CD4-positive, alpha-beta T cell treated with Interleukin-17A for 4 hours (primary cell): ENCODE results near the gene E2F3.
"Not testable (repeated sequence)": the region's sequence is repeated elsewhere in the genome, so short reads cannot be mapped to it uniquely, and the experiment has no call there.

Experiments
- DNase-seq: peaks from one replicate; pipeline ENCODE4 v3.0.0-alpha.2; 2020; ENCODE audit warnings: mixed read lengths

The E2F3 gene

DNA sequence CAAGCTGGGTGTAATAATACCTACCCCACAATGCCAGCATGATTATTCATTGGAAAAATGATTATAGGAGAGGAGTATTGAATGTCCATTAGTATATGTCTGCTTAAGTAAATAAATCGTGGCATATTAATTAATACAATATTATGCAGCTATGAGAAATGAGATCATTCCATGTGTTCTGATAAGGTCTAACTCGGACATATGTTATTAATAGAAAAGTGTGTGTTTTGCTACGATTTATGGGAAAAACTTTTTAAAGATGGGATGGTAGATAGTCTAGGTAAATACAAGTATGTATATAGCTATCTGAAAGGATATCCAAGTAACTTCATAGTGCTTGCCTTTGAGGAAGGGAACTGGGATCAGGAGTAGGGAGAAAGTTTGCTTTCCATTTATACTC is 71.1 kb downstream of the E2F3 start:
- no peak for DNase-seq

DNA sequence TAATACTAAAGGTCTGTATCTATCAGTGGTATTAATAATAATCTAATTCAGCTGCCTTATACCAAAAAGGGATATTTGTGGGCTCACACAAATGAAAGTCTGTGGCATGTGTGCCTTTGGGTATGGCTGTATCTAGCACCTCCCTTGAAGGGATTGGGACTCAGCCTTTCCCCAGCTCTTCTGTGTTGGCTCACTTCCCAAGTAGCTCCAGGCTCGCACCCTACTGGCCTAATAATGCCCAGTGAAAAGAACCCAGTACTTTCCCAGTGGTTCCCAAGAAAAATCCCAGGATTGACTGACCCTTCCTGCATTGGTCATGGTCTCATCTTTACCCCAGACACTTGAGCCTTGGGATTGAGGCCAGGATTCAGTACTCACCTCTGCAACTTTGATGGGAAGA is 71.8 kb downstream of the E2F3 start:
- DNase-seq: no peak

DNA sequence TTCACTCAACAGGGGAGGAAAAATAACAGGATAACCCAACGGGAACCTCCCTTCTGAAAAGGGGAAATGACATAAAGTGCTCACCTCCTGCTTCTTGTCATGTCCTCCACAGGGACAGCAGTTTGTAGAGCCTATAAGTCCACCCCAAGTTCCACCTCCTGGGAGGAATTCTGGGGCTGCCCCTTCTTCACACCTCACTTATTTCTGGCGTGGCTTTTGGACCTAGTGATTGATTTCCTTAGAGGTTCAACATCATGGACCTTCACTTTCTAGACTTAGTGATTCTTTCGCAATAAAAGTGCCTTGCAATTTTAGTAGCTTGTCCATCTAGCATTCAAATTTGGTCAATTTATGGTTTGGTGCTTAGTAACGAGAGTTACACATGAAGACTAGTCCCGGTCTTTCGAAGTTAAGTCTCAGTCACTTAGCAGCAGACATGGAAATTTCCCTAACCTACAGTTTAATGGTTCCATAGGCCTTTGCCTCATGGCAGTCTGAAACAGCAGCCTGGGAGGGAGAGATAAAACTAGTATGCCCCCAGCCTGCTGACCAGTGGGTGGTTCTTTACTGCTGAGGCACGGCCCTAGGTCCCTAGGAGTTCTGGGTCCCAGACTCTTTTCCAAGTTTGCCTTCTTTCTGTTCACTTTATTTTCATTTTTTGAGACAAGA is 73.3 kb downstream of the E2F3 start:
- DNase-seq: no peak

DNA sequence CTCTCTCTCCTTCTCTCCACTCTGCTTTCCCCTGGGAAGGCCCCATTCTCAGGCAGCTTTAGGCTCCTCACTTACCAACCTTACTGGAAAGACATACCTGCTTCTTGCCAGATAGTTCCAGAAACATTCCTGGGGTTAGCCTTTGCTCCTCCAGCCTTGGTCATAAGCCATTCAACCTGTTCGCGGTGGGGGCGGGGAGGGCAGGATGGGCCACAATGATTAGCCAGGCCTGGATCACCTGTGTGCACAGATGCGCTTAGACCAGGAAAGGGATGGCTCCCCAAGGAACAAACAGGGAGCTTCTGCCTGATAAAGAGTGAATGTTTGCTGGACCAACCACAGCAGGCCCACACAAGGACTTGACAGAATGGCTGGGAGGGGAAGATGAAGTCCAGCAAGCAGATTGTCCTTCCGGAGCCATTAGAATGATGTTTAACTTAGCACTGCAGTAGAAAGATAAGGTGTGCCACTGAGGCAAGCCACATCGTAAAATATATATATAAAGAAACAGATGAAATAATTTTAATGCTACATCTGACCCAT is 74.9 kb downstream of the E2F3 start:
- DNase-seq: no peak

DNA sequence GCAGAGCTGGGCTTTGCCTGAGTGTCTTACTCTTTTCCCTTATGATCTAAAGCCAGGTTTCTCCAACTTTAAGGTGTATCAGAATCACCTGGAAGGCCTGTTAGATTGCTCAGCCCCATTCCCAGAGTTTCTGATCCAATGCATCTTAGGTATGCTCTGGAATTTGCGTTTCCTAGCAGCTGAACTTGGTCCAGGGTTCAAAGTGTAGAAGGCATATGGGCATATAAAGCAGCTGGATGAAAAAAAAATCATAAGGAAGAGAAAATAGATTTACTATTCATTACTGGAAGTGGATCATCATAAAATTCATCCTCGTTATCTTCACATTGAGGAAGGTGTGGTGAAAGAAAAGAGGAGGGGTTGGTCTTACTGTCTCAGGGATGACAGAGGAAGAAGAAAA is 75.8 kb downstream of the E2F3 start:
- DNase-seq: no peak

DNA sequence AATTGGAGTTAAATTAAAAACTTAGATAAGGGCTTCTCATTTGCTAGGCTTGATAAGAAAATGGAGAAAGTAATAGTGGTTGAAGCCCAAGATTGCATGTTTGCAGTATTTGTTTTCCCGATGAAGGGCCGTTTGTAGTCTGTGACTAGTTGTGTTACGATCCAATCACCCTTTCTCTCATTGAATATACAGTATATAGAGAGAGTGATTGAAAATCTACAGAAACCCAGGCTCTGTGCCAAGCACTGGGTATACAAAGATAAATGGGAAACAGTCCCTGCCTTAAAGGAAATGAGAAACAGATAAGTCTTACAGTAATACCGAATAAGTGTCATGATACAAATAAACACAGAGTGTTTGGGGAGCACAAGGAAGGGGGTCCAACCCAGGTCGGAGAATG is 77.4 kb downstream of the E2F3 start:
- no peak for DNase-seq

DNA sequence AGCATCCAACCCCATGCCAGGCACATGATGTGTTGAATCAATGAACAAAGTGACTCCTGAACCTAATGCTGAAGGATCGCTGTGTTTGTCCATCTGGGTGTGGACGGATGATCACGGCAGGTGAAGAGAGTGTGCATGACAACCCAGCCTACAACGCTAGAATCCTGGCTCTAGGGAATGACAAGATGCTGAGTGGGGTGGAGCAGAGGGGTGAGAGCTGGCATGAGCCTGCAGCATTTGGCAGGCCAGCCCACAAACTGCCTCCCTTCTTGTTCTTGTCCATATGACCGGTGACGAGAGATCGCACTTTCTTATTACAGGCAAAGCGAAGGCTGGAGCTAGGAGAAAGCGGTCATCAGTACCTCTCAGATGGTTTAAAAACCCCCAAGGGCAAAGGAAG is 77.8 kb downstream of the E2F3 start:
- DNase-seq: no peak

DNA sequence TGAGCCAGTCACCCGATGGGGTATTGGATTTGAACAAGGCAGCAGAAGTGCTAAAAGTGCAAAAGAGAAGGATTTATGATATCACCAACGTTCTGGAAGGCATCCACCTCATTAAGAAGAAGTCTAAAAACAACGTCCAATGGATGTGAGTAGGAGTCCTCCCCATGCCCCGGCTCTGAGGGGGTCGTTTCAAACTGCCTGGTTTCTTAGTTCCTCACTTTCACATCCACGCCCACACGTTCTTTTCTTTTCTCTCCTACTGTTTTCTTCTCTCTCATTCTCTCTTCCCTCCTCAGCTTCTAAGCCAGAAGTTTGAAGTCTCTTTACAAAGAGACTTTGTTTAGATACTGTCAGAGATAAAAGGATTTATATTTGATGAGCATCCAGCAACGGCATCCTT is 79.6 kb downstream of the E2F3 start:
- DNase-seq: no peak

DNA sequence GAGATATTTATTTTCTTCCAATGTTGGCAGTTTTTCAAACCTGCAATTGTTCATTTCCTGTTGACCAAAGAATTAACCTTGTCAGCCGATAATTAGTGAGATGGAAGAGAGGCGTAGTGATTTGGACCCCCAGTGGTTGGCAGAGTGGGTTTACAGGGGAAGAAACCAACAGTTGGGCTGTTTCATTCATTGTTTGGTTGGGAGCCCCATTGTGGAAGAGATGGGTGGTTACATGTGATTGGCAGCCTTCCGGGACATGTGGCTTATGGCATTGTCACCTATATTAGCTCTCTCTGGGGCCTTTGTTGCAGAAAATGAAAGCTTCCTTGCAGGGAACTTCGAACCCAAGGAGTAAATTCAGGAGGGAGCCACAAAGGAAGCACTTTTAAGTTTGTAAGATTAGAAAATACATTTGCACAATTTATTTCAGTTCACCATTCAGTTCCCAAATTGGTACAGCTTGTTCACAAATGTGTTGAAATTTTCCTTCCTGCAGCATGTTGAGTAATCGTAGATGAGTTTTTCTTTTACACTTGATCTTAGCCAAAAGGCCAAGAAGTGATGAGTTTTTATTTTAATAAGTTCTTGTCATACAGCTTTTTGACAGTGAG is 82.3 kb downstream of the E2F3 start:
- DNase-seq: no peak

DNA sequence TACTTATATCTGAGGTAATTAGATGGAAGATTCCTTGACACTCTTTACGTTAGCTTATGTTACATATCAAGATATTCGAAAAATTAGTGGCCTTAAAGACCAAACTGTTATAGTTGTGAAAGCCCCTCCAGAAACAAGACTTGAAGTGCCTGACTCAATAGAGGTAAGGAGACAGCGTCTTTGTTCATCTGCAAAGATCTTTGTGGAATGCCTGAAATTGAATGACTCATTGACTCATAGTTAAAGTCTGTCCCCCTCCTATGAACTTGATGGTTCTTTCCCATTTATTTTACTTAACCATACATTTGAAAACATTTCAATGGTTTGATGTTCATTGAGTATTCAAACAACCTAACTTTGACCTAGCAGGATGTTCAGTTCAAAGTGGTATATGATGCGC is 85.0 kb downstream of the E2F3 start:
- DNase-seq: no peak

DNA sequence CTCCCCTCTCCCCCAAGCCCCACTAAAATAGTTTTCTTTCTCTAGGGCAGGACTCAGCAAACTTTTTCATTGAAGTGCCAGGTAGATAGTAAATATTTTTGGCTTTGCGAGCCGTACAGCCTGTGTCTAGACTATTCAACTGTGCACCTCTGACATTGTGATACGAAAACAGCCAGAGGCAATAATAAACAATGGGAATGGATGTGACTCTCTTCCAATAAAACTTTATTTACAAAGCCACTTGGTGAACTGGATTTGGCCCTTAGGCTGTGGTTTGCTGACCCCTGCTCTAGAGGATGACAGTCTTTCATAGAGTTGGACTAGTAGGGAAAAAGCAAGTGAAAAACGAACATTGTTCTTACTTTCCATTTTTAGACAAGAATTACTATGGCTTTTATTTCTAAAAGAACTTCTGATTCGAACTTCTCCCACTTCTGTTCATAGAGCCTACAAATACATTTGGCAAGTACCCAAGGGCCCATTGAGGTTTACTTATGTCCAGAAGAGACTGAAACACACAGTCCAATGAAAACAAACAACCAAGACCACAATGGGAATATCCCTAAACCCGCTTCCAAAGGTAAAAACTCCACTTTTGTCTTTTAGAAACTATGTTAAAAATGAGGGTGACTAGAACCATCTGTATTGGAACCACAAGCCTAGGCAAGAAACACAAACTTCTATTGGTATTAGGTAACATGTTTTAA is 86.1 kb downstream of the E2F3 start:
- no peak for DNase-seq

DNA sequence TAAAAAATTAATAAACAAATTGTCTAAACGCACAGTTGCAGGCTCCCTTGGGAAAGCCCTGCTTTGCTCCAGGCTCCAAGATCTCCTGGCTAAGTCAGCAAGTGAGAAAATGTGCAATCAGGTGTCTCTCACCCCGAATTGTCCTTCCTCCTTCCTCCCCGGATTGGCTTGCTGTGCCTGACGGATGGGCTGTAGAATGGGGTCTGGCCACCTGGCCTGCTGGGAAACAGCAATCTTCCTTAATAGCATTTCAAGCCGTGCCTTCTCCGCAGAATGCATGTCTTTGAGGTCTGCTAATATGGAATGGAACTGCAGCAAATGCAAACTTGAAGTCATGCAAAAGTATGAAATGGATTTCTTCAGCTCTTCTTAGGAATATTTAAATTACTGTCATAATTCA is 88.9 kb downstream of the E2F3 start:
- DNase-seq: no peak

DNA sequence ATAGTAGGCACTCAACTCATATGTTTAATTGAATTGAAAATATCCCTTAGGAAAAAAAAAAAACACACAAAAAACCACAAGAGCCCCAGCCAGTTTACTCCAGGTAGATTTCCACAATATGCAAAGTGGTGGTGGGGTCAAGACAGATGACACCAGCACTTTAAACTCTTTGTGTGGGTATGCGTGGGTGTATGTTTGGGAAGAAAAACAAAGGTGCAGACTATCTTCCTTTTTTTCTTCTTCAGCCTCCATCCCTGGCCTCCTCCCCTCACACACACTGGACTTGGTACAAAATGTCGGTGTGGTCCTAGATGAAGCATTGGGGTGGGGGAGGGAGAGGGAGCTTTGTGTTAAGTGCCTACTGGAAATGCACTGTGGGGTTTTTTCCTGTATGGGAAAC is 90.4 kb downstream of the E2F3 start:
- no peak for DNase-seq

DNA sequence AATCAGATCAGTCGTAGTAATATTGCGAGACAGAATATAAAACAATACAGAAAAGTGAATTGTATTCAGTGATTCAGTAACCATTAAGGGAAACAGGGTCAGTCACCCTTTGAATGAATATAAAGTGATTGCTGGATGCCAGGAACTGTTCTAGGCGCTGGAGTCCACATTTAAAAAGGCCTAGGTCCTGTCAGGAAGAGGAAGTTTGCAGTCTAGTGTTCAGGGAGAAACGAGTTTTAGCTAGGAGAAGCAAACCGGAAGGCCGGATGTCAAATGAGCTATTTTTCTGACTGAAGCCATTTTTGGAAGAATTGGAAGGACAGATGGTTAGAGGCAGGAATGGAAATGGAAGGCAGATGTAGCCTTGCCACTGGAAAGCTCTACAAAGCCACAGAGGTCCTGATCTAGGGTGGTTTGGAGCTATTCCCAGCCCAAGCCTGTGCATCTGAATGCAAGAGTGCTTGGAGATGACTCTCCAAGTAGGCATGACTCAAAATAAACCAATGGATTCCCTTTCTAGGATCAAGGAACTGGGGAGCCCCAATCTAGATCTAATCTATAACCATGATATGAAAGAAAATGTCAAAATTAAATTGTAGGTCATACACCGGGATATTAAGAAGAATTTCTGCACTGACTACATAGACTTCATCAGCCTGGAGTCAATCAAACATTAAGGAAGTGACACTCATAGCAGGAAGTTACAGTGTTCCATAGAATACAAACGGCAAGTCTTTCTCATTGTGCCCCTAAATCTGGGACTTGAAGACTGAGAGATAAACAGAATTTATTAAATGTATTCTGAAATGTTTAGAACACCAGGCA is 95.7 kb downstream of the E2F3 start:
- DNase-seq: no peak

DNA sequence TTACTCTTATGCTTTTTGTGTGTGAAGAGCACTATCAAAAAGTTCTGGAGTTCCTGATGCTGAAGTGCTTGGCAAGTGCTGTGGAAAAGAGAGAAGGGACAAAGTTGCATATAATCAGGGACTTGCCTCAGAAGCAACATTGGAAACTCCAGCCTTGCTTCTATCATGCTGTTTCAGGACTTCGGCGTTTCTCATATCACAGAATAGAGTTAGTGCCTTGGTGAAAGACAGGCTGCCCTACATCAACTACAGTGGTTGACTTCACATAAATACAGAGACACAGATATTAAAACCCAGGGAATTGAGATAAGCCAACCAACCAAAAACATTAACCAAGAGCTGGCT is 96.3 kb downstream of the E2F3 start:
- no peak for DNase-seq

DNA sequence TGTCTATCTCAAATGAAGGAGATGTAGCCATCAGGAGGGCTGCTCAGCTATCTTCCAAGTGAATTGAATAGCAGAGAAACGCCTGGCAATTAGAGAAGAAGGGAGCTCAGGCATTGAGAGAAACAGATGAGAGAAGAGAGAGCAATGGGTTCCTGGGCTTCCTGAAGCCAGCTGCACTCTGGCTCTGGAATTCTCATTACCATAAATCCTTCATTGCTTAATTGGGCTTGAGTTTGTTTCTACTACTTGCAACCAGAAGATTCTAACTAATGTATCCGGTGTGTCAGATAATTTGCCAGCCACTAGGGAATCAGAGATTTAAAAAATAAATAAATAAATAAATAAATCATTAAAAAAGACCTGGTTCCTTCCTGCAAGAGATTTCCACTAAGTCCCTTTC is 107.5 kb downstream of the E2F3 start:
- no peak for DNase-seq

DNA sequence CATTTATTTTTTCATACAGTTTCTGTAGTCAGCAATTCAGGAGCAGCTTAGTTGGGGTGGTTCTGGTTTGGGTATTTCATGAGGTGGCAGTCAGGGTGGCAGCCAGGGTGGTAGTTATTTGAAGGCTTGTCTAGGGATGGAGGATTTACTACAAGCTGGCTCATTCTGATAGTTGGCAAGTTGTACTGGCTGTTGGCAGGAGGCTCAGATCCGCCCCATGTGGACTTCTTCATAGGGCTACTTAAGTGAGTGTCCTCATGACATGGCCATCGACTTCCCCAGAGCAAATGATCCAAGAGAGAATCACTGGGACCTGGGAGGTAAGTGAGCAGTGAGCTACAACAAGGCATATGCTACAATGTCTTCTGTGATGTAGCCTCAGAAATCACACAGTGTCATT is 110.2 kb downstream of the E2F3 start:
- DNase-seq: no peak

DNA sequence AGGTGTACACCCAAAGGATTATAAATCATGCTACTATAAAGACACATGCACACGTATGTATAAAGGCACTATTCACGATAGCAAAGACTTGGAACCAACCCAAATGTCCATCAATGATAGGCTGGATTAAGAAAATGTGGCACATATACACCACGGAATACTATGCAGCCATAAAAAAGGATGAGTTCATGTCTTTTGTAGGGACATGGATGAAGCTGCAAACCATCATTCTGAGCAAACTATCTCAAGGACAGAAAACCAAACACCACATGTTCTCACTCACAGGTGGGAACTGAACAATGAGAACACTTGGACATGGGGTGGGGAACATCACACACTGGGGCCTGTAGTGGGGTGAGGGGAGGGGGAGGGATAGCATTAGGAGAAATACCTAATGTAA is 123.5 kb downstream of the E2F3 start:
- not testable (repeated sequence) for DNase-seq

DNA sequence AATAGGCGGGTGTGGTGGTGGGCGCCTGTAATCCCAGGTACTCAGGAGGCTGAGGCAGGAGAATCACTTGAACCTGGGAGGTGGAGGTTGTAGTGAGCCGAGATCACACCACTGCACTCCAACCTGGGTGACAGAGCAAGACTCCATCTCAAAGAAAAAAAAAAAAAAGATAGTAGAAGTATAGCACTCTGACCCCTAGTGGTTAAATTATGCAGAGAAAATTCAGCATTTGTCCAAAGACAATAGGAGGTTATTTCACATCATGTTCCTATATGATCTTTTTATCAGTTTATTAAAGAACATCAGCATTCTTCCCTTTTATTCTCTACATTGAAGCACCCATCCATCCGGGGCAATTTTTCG is 127.4 kb downstream of the E2F3 start:
- not testable (repeated sequence) for DNase-seq

DNA sequence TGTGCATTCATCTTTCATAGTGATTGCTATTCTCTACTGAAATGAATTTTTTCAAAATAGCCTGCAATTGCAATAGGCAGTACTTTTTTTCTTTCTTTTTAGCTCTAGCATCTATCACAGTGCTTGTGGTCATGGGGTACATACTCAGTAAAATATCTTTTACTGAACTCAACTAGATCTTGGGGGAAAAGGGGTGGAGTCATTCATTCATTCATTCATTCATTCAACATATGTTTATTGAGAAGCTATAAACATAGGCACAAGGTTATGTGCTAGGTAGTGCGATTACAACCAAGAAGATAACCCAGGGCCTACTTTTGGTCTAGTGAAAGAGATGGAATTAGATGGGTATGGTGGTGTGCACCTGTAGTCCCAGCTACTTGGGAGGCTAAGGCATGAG is 131.2 kb downstream of the E2F3 start:
- DNase-seq: no peak

DNA sequence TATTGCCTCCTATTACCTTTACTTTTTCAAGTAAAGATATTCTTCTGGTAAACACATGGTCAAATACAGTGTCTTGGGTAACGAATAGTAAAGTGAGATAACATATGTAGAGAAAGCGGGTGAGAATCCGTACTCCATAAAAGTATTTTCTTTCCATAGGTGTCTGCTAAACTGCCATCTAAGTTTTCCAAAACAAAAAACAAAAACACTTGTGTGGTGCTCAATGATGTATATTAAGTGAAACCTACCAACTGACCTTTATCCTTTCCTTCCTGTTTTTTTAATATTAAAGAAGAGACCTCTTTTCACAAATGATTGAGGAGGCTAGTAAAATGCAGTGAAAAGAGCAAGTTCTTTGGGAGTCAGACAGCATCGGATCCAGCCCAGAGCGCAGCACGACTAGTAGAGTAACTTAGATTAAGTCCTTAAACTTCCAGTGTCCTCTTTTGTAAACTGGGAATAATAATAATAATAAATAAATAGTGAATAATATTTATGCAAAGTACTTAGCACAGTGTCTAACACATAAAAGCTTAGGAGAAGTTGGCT is 132.1 kb downstream of the E2F3 start:
- no peak for DNase-seq

DNA sequence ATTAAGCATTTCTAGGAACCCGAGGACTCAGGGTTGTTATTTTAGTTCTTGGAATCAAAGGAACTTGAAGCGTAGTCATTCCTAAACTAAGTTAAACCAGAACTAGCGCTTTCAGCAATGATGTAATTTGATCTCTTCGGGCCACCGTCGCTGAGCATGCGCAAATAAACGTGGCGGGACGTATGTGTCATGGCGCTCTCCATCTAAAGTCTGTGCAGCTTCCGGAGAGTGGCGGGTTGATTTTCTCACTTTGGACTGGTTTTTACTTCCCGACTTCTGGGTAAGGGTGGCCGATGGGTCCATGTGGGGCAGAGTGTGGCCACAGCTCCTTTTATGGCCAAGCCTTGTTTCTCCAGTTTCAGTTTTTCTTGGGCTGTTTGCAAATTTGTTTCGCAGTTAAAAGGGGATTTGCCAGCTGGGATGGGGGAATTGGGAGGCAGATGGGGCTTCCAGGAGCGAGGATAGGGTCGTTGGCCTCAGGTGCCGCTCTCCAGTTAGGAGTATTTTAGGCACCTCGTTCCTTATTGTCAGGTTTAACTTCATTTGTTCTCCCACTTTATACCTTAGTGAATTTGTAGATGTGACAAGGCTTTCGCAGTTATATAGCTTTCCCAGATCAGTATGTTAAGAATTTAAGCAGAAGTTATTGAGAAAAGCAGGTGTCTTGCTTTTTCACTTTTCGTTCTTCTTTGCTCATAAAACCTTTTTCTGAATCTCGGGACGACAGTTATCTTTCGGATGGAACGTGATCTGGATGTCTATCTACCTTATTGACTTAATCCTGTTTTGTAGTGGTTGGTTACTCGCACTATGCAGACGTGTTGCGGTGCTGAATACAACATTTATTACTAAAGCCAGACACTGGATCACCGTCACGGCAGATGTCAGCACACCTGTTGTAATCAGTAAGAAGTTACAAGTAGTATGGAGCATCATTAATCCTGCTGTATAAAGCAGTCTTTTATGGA is 132.9 kb downstream of the E2F3 start, which contains the start of gene CDKAL1:
Gene CDKAL1 (plus strand): TSS at position 163 of the 968 bp plus-strand sequence. CDS start 11,894 bp downstream, outside the sequence.
- peak; percentile 88 for DNase-seq
